ENCODE measurements around the gene PRDM11.

Gene PRDM11

DNA sequence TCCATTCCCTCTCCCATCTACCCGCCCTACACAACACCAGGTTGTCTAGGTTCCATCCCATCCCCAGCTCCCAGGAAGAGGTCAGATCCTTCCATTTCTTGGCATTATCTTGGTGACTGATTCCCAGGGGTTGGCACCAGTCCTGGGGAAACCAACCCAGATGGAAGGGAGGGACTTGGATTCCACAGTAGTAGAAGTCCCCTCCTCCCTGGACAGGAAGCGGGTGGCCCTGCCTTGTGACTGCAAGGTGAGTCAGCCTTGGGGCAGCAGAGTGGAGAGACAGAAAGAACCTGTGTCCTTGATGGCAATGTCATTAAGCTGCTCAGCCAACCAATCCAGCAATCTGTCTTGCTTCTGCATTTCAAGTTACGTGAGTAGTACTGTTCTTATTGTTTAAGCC, 113.2 kb downstream of the PRDM11 start:
- no peak for DNase-seq (ENCODE audit: low read depth)

DNA sequence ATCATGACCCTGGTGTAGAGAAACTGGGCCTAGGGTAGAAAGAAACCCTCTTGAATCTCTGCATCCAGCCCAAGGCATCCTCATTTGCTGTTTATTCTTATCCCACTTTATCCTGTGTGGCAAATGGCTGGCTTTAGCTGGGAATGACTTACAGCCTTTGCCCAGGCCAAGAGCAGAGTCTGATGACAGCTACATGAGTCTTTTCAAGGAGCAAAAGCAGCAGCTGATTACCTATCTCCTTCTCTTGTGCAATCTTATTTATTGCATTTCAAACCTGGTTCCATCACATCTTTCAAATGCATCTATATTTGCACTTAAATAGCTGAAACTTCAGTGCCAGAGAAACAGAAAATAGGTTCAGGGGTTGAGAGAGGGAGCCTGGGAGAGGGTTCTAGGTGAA, 113.6 kb downstream of the PRDM11 start:
- TF ChIP-seq, protein P1, sequence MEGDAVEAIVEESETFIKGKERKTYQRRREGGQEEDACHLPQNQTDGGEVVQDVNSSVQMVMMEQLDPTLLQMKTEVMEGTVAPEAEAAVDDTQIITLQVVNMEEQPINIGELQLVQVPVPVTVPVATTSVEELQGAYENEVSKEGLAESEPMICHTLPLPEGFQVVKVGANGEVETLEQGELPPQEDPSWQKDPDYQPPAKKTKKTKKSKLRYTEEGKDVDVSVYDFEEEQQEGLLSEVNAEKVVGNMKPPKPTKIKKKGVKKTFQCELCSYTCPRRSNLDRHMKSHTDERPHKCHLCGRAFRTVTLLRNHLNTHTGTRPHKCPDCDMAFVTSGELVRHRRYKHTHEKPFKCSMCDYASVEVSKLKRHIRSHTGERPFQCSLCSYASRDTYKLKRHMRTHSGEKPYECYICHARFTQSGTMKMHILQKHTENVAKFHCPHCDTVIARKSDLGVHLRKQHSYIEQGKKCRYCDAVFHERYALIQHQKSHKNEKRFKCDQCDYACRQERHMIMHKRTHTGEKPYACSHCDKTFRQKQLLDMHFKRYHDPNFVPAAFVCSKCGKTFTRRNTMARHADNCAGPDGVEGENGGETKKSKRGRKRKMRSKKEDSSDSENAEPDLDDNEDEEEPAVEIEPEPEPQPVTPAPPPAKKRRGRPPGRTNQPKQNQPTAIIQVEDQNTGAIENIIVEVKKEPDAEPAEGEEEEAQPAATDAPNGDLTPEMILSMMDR (IDR thresholded peaks at IDR 0.05; ENCODE audit: low read length, missing control alignments), result no peak
- no peak for DNase-seq (ENCODE audit: low read depth)
- no peak overlapping the region for H3K4me3 ChIP-seq (replicated peaks; ENCODE audit: low read depth, low read length)

More for the DNA sequence above, 113.2 kb downstream of the PRDM11 start:
- no peak overlapping the region for H3K4me3 ChIP-seq (replicated peaks; ENCODE audit: low read depth, low read length)
- TF ChIP-seq, protein P1 (IDR thresholded peaks at IDR 0.05; ENCODE audit: low read length, missing control alignments), result no peak

DNA sequence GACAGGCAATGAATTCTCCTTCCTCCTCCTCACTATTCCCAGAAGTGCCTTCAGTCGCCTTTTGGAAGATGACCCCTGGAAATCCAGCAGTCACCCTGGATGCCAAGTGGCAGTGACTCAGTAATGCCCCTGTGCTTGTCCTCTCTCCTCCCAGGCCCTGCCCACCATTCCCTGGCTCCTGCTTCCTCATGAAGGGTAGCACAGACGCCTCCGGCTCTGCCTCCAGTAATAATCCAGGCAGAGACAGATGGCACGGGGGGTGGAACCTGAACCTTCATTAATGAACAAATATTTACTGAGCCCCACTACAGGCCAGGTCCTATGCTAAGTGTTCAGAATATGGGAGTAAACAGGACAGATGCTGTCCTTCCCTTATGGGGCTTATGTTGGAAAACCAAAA, 116.5 kb downstream of the PRDM11 start:
- no peak overlapping the region for H3K4me3 ChIP-seq (replicated peaks; ENCODE audit: low read depth, low read length)
- TF ChIP-seq, protein P1 (IDR thresholded peaks at IDR 0.05; ENCODE audit: low read length, missing control alignments), result no peak
- DNase-seq (ENCODE audit: low read depth), result no peak

DNA sequence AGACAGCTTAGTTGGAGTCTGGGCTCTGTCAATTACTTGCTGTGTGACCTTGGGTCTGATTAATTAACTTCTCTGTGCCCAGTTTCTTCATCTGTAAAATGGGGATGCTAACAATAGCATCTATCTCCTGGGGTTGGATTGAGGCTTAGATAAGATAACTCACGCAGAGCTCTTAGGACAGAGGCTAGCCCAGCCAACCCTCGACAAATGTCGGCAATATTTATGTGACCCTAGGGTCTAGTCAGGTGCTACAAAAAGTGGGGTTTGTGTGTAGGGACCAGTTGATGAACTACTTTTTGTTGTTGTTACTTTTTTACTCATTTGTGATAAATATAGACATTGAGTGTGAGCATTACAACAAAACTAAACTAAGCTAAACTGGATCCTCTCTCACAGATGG, 117.3 kb downstream of the PRDM11 start:
- TF ChIP-seq, protein P1 (IDR thresholded peaks at IDR 0.05; ENCODE audit: low read length, missing control alignments), result no peak
- no peak for DNase-seq (ENCODE audit: low read depth)
- H3K4me3 ChIP-seq (replicated peaks; ENCODE audit: low read depth, low read length), result no peak overlapping the region

DNA sequence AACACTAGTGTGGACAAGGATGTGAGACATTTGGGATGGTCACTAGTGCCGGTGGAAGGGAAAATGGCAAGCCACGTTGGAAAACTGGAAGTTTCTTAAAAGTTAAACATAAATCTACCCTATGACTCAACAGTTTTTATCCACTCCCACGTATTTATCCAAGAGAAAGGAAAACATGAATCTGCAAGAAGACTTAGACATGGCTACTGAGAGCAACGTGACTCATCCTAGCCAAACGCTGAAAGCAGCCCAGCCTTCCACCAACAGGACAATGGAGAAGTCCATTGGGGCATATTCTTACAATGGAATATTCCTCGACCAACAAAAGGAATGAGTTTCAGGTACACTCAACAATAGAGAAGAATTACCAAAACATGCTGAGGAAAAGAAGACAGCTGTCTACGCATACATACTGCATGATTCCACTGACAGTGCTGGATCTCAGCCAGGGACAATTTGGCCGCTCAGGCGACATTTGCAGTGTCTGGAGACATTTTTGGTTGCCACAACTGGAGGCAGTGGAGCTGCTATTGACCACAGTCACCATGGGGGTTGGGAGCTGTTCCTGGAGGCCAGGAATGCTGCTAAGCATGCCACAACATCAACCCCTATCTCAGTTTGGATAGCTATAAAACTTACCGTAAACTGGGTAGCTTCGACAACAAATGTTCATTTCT, 118.5 kb downstream of the PRDM11 start:
- peak; percentile 87 for DNase-seq (ENCODE audit: low read depth)
- no peak overlapping the region for H3K4me3 ChIP-seq (replicated peaks; ENCODE audit: low read depth, low read length)

DNA sequence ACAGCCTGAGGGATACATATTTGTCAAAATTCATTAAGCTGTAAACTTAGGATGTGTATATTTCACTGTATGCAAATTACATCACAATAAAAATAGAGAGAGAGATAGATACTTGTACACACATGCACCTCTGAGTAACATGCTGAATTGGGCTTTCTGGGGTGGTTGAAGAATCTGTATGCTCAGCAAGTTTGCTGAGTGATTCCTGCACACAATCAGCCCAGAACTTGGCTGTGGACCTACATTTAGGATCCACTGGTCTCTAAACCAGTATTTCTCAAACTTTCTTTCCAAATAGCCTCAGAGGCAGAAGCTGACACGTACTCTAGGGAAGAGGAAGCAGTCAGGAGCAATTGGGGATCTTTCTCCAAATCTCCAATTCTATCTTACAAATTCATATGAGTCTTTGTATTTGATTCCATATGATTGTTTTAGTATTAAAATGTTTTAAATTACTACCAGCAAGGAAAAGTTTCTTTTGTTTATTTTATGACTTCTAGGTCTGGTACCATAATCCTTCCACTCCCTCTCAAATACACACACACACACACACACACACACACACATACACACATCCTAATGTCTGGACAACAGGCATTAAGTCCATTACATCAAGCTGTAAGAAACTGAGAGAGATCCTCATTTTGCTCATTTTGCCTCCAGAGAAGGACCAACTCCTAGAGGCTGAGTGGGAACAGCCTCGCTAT, 119.7 kb downstream of the PRDM11 start:
- no peak overlapping the region for H3K4me3 ChIP-seq (replicated peaks; ENCODE audit: low read depth, low read length)
- DNase-seq (ENCODE audit: low read depth), result no peak
- TF ChIP-seq, protein P1 (IDR thresholded peaks at IDR 0.05; ENCODE audit: low read length, missing control alignments), result no peak

More for the DNA sequence above, 118.5 kb downstream of the PRDM11 start:
- TF ChIP-seq, protein P1 (IDR thresholded peaks at IDR 0.05; ENCODE audit: low read length, missing control alignments), result no peak

Data from fibroblast of pulmonary artery (primary cell).